GM12865 (cell line): Measurements from ENCODE around the gene ZNF775.

Experiments used
- DNase-seq: peaks from one replicate; pipeline ENCODE4 v3.0.0; 2010; ENCODE audit warnings: low read depth
- H3K4me3 ChIP-seq: 2 replicates; pipeline ENCODE4 v1.5.1; 2011; ENCODE audit warnings: mild to moderate bottlenecking, low read depth, low read length, control low read depth
- CTCF ChIP-seq: IDR thresholded peaks from 2 replicates; pipeline ENCODE4 v1.5.1; 2011; ENCODE audit warnings: low read length, control low read depth, low read depth, inconsistent platforms; ENCODE audit not compliant: insufficient read depth; ENCODE audit errors: missing control alignments

Gene ZNF775

GRCh38 chr7:150357771-150358427, 21.2 kb upstream of the ZNF775 start:
- no peak overlapping the region for H3K4me3 ChIP-seq
- no peak for TF ChIP-seq CTCF
- no peak for DNase-seq

- TF ChIP-seq CTCF = no peak
- H3K4me3 ChIP-seq = no peak overlapping the region
- DNase-seq = no peak
Measured at GRCh38 chr7:150358433-150358832, 20.7 kb upstream of the ZNF775 start.

- no peak overlapping the region for H3K4me3 ChIP-seq
- no peak for DNase-seq
- no peak for TF ChIP-seq CTCF
Measured at GRCh38 chr7:150358988-150359621, 20.0 kb upstream of the ZNF775 start.

- no peak for DNase-seq
Measured at GRCh38 chr7:150359622-150360362, 19.3 kb upstream of the ZNF775 start.

GRCh38 chr7:150360363-150361058, 18.6 kb upstream of the ZNF775 start:
- H3K4me3 ChIP-seq = no peak overlapping the region
- DNase-seq = no peak
- TF ChIP-seq CTCF = no peak

More at GRCh38 chr7:150359622-150360362, 19.3 kb upstream of the ZNF775 start:
- TF ChIP-seq CTCF = no peak
- H3K4me3 ChIP-seq = no peak overlapping the region

GRCh38 chr7:150361402-150361801, 17.7 kb upstream of the ZNF775 start:
- no peak for DNase-seq
- no peak for TF ChIP-seq CTCF
- H3K4me3 ChIP-seq = no peak overlapping the region
